GM21576 (cell line): ENCODE data around the gene LRRC45.
"Not testable (repeated sequence)": the region's sequence is repeated elsewhere in the genome, so short reads cannot be mapped to it uniquely, and the experiment has no call there.

Experiments
- ATAC-seq: cut with Tn5 transposase; IDR thresholded peaks from one replicate; pipeline ENCODE4 v1.9.1; 2021; ENCODE audit warnings: mild to moderate bottlenecking, moderate library complexity; ENCODE audit not compliant: unreplicated experiment

The LRRC45 gene

DNA sequence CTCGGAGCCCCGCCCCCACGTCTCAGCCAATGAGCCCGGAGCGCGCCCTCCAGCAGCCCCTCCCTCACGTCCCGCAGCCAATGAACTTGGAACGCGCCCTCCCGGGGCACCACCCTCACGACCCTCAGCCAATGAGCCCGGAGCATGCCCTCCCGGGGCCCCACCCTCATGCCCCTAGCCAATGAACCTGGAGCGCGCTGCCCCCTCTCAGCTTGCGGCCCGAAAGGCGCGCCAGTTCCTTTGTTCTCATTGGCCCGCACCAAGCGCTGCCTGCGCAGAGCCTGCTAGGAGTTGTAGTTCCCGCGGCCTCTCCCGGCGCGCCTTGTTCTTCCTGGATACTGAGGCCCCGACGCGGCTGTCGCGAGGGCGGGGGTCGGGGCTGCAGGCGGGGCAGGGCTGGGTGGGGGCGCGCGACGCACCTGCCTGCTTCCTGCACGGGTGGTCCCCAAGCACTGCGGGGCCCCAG is at the start of gene LRRC45:
Gene LRRC45 (plus strand): TSS at position 325 of the 466 bp plus-strand sequence. CDS start 339 bp downstream, outside the sequence.
- ATAC-seq: peak; percentile 85

DNA sequence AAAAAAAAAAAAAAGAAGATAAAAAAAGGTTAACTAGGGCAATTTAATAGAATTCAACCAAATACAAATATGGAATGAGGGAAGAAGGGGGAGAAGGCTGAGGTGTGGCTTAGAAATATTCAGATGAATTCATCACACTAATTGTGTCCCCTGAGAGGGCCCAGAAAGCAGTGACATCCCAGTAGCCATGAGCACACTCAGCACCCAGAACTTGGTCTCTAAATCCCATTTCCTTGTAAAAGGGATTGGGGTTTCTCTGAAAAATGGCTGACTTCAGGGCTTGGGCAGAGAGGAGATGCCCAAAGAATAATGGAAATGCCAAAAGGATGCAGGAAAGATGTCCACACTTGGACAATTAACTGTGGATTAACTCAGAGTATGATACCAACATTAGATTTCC is 49.7 kb upstream of the LRRC45 start:
- no peak for ATAC-seq

DNA sequence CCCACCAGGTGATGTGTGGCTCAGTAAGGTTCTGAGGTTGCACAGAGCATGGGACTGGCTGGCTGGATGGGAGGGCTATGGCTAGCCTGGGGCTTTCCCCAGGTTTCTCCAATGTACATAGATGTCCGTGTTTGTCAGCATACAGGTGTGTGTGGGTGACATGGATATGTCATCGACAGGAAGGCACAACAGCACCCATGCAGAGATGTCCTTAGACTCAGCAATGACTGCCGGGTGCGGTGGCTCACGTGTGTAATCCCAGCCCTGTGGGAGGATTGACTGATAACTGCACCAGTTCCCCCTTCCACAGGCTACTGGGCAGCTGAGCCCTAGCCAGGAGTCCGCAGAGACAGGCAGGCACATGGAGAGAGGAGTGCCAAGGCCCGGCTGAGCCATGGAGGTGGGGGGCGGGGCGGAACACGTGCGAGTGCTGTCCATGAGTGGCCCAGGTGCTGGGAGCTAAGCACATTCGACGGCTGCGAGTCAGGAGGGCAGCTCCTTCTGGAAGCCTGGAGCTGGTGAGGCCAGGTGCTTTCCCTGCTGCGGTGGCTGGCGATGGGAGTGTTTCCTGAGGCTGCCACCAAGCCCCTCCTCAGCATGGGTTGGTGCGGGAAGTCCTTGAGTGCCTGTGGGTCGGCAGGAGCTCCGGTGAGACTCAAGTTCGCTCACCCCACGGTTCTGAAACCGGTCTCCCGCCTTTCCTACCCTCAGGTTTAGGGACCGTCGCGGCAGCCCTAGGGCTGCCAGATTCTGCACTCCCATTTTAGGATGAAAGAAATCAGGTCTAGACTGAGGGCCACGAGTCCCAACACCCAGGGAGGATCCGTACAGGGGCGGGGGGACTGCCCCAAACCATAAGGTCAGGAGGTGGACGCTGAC is 46.5 kb upstream of the LRRC45 start:
- ATAC-seq: no peak

DNA sequence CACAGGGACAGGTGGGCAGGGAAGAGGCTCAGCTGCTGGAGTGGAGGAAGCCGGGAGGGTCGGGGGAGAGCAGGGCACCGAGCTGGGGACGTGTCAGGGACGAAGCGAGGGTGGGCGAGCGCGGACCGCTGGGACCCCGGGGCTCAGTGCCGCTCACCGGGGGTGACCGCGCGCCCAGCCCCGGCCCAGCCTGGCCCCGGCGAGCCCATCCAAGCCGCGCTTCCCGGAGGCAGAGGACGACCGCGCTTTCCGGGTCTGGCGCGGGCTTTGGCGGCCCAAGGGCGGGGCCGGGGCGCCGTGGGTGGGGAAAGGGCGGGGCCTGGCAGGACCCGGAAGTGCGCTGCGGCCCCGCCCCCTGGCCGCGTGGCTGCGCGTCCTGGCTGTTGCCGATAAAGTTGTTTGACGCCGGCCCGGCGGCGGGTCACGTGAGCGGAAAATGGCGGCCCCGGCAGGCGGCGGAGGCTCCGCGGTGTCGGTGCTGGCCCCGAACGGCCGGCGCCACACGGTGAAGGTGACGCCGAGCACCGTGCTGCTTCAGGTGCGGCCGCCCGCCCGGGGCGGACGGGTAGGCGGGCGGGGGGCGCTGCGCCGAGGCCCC is 45.8 kb upstream of the LRRC45 start, which contains the start of gene ASPSCR1:
Gene ASPSCR1 (plus strand): TSS at position 419 of the 598 bp plus-strand sequence. CDS start 18 bp downstream, at position 437.
- ATAC-seq: peak; percentile 73

DNA sequence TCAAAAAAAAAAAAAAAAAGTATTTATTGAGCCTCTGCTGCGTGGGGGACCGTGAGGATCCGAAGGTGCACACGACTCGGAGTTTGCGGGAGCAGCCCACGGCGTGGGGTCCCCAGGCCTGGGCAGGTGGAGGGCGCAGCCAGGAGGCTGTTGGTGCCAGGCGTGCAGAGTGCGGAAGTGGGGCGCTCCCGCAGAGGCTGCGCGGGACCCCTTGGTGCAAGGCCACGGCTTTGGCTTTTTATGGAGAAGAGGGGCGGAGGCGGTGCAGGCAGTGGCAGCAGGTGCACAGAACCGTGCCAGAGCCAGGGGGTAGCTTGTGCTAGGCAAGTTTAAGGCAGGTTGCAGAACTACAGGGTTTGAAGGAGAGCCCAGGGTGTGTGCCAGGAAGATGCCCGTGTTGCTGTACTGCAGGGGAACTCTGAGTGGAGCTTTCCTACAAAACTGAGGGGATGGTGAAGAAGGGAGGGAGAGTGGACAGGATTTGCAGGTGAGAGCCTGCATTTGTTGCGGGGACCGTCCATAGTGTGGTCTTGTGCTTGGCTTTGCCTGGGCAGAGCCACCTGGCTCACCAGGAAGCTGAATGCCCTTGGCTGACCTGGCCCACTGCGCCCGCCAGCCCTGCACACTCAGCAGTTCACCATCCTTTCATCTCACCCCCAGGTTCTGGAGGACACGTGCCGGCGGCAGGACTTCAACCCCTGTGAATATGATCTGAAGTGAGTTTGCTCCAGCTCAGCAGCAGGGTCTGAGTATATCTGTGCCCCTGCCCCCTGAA is 44.4 kb upstream of the LRRC45 start:
- no peak for ATAC-seq

DNA sequence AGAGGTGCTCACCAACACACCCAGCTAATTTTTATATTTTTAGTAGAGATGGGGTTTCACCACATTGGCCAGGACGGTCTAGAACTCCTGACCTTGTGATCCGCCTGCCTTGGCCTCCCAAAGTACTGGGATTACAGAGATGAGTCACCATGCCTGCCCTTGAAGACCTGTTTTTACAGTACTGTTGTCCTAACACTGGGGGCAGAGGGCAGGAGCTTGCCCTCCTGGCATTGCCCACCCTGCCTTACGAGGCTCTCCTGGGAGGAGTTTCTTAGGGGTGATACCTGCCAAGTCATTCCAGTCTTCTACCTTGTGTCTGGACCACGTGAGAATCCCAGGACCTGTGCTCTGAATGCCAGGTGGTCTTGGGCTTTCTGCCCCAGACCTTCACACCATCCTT is 43.0 kb upstream of the LRRC45 start:
- ATAC-seq: no peak

DNA sequence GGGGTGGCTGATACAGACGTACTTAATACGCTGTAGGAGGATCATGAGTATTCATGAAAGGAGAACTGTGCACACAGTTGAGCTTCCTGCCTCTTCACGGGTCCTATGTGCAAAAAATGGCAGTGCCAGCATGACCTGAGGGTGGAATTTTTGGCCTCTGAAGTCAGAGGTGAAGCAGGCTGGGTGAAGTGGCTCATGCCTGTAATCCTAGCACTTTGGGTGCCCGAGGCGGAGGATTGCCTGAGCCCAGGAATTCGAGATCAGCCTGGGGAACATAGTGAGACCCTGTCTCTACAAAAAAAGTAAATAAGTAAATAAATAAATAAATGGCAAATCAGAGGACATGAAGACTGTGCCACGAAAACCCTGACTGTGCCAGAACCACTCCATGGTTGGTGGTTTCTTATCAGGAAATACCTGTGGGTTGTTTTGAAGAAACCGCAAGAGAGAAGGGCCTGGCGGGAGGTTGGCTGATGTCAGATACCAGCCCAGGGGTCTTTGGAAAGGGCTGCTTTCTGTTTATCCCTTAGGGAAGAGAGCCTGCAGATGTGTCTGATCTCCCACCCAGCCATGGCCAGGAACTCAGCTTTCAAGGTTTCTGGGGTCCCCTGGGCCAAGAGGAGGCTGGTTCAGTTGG is 42.3 kb upstream of the LRRC45 start:
- ATAC-seq: no peak

DNA sequence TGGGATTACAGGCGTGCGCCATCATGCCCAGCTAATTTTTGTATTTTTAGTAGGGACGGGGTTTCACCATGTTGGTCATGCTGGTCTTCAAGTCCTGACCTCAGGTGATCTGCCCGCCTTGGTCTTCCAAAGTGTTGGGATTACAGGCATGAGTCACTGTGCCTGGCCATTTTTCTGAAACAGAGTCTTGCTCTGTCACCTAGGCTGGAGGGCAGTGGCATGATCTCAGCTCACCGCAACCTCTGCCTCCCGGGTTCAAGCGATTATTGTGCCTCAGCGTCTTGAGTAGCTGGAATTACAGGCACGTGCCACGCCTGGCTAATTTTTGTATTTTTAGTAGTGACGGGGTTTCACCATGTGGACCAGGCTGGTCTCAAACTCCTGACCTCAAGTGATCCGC is 41.6 kb upstream of the LRRC45 start:
- not testable (repeated sequence) for ATAC-seq

DNA sequence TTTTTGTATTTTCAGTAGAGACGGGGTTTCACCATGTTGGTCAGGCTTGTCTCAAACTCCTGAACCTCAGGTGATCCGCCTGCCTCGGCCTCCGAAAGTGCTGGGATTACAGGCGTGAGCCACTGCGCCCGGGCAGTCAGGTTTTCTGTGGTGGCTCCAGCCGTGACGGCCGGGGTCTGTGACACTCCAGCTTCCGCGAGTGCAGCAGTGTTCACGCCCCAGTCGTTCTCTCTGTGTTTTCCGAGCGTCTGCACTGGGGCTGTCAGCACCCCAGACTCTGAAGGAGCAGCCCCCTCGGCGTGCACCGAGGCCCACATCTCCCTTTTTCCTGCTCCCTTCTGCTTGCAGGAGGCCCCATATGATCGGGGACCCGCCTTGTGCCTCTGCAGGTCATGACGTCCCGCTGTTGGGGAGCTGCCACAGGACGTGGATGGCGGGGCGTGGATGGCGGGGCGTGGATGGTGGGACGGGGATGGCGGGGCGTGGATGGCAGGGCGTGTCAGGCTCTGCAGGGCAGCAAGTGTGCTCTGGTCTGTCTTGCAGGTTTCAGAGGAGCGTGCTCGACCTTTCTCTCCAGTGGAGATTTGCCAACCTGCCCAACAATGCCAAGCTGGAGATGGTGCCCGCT is 40.0 kb upstream of the LRRC45 start:
- no peak for ATAC-seq

DNA sequence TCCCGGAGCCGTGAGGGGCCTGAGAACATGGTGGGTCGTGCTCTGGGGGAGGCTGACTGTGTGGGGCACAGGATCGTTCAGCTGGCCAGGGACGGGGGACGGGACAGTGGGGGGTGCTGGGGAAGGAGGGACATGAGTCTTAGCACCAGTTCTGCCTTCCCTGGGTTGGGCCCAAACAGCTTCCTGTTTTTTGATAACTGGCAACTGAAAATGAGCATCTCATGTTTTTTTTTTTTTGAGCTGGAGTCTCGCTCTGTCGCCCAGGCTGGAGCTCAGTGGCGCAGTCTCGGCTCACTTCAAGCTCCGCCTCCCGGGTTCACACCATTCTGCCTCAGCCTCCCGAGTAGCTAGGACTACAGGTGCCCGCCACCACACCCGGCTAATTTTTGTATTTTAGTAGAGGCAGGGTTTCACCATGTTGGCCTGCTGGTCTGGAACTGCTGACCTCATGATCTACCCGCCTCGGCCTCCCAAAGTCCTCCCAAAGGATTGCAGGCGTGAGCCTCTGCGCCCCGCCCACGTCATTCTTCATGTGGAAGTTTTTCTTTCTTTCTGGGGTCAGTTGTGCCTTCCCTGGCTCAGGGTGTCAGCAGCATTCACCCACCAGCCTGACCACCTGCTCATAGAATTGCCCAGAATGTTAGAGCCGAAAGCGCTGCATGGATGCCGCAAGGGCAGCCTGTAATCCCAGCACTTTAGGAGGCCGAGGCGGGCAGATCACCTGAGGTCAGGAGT is 39.3 kb upstream of the LRRC45 start:
- ATAC-seq: no peak

DNA sequence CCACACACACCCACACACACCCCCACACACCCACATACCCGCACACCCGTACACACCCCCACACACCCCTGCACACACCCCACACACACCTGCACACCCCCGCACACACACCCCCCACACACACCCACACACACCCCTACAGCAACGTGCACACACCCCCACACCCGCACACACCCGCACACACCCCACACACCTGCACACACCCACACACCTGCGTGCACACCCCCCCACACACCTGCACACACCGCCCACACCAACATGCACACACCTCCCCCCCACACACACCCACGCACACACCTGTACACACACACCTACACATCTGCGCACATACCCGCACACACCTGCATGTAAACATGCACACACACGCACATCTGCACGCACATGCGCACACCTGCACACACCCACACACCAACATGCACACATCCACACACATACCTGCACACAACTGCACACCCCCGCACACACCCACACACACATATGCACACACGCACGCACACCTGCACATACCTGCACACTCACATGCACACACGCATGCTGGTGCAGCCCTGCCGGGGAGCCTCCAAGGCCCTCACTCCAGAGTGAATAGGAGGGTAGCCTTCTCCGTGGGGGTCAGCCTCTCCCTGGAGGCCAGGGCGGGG is 38.2 kb upstream of the LRRC45 start:
- no peak for ATAC-seq

DNA sequence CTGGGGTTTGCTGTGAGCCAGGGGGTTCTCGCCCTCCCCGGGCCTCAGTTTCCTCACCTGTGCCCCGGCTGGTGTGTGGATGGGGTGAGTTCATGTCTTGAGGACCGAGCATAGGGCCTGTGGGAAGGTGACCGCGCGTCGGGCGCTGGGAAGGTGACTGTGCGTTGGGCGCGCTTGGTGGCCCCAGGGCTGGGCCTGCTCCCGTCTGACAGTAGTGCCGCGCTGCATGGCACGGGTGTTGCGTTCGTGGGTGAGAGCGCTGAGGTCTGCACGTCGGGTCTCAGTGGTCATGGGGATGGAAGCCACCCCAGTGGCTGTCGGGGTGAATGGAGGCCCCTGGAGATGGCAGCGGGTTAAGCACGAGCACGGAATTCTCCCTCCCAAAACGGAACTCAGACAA is 36.5 kb upstream of the LRRC45 start:
- ATAC-seq: no peak

DNA sequence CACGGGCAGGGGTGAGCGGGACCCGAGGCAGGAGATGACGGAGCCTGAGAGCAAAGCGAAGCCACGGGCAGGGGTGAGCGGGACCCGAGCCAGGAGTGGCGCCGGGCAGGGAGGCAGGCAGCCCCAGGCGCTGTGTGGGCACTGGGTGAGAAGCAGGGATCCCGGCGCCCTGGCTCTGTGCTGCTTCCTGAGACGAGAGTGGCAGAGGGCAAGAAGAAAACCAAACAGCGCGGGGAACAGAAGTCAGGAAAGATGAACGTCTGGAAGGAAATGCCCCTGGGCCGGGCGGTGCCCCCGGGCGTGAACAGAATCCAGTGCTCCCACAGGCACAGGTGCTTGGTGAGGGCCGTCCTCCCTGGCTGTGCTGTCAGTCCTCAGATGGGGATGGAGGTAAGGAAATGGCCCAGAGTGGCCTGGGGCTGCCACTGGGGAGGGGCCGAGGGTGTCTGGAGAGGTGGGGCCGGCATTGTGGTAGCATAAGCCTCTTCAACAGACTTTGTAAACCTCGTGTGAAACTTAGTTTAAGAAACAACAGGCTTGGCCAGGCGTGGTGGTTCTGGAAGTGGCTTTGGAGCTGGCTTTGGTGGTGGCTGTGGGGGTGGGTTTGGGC is 35.8 kb upstream of the LRRC45 start:
- no peak for ATAC-seq

DNA sequence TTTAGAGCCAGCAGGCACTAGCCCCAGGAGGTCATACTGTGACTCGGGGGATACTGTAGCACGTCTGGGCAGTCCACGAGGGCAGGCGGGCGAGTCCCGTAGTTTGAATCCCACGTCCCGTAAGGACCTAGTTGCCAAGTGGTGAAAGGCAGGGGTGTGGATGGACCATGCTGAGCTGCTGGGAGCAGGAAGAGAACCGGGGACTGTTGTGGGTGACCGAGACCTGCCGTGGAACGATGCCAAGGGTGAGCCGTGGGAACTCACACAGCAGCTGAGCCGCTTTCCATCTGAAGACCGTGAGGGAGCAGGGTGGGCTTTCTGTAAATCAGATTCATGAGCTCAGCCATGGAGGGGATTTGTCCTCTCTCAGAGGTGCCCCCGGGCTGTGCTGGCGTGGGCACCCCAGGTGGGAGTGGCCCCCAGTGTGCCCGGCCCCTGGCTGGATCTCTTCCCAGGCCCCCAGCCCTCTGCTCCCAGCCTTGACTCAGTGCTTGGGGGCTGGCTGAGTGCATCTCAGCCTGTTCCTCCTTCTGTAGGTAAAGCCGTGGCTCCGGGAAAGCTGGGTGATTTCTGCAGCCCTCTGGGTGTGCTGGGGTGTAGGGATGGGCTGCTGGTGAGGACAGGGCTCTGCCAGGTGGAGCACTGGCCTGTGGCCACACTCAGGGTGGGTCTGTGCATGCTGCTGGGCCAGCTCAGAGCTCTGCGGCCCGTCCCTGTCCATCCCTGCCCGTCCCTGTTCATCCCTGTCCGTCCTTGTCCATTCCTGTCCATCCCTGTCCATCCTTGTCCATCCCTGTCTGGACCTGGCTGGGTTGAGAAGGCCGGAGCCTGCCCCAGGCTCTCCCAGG is 32.0 kb upstream of the LRRC45 start:
- ATAC-seq: no peak

DNA sequence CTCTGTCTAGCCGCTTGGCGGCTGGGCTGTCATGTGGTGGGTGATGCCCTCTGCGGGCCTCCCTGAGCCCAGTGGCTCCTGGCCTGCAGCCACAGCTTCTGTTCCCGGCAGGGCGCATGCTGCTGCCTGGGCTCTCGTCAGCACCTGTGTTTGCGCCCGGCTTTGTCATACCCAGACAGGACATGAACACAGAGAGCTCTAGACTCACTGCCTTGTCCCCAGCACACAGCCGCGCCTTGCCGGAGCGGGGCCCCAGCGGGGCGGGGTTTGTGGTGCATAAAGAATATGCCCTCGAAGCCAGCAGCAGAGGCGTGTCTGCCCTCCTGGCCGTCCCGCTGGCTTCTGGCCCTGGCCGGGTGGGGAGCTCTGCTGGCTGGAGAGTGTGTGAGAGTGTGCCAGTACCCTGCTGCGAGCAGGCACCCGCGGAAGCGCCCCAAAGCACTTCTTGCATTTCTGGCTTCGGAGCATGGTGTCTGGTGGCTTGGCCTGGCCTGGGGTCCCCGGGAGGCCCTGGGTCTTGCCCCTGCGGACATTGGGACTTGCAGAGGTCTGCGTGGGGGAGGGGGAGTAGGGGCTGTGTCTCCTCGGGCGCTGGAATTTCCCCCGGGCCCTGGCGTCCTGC is 31.3 kb upstream of the LRRC45 start:
- no peak for ATAC-seq

DNA sequence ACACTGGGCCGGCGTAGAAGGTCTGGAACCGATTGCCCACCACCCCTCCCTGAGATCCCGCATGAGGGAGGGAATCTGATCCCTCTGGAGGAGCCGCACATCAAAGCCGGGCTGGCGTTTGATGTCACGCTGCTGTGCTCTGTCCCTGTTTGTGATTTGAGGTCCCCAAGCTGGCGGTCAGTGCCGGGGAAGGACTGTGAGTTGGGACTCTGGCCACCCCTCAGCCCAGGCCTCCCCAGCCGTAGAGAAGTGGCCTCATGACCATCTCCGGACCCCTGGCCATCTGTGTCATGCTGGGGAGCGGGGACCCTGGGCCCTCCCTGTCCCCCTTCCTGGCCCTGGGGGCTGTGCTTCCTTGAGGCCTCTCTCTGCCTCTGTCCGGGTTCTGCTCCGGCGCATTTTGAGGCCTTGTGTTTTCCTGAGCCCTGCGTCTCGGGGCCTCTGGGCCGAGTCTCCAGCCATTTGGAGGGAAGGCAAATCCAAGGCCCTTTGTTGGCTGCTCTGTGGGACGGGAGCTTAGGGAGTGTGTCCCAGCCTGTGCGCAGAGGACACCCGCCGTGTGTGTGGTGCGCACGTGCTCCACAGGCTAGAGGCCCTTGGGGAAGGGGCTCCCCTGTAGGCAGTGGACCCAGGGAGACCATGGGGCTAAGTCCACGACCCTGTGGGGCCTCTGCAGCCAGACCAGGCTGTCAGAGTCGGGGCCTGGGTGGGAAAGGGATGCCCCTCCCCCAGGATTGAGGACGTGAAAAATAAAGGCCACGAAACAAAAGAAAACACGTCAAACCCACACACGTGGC is 30.6 kb upstream of the LRRC45 start:
- ATAC-seq: no peak
